ENCODE results near the gene ADAMTS19. TPM values are rescaled to one million over a fixed set of nuclear protein-coding genes. Genes with fewer than 3 reads are reported as not detected.

The ADAMTS19 gene
- total RNA-seq, 1 donor from 2014 or later, result 106 TPM

GRCh38 chr5:129696636-129697035 lies 236.5 kb downstream of the ADAMTS19 start:
- Histone ChIP-seq H3K9me3 (ENCODE audit: control insufficient read depth in 3 of 3, low read length in 3 of 3) (no peaks in the 10 kb centered on the region), H3K36me3 (ENCODE audit: control insufficient read depth in 3 of 3, insufficient read depth in 3 of 3, low read length in 3 of 3) (no peaks in the 10 kb centered on the region), H3K4me1 (ENCODE audit: control insufficient read depth in 3 of 3, insufficient read depth in 3 of 3, low read length in 3 of 3) (no peaks in the 10 kb centered on the region), H3K9ac (ENCODE audit: low read depth in 1 of 3, low read length in 3 of 3) (no peak overlapping the region), H3K4me3 (ENCODE audit: low read length in 3 of 3) (no peak overlapping the region), H3K27ac (ENCODE audit: low read depth, low read length) (no peak overlapping the region), H3K27me3 (ENCODE audit: control insufficient read depth in 3 of 3, insufficient read depth in 3 of 3, low read length in 3 of 3) (no peaks in the 10 kb centered on the region)

- Histone ChIP-seq H3K4me3 (ENCODE audit: low read length in 3 of 3) (no peak overlapping the region), H3K4me1 (ENCODE audit: control insufficient read depth in 3 of 3, insufficient read depth in 3 of 3, low read length in 3 of 3) (no peaks in the 10 kb centered on the region), H3K36me3 (ENCODE audit: control insufficient read depth in 3 of 3, insufficient read depth in 3 of 3, low read length in 3 of 3) (no peaks in the 10 kb centered on the region), H3K27me3 (ENCODE audit: control insufficient read depth in 3 of 3, insufficient read depth in 3 of 3, low read length in 3 of 3) (no peaks in the 10 kb centered on the region), H3K9me3 (ENCODE audit: control insufficient read depth in 3 of 3, low read length in 3 of 3) (no peaks in the 10 kb centered on the region), H3K9ac (ENCODE audit: low read depth in 1 of 3, low read length in 3 of 3) (no peak overlapping the region), H3K27ac (ENCODE audit: low read depth, low read length) (no peak overlapping the region)
Observed at GRCh38 chr5:129698661-129699060, 238.6 kb downstream of the ADAMTS19 start.

GRCh38 chr5:129716235-129716634 lies 256.1 kb downstream of the ADAMTS19 start:
- H3K27ac ChIP-seq (ENCODE audit: low read depth, low read length), result no peak overlapping the region
- H3K4me1 ChIP-seq (ENCODE audit: control insufficient read depth in 3 of 3, insufficient read depth in 3 of 3, low read length in 3 of 3), result no peaks in the 10 kb centered on the region
- no peak overlapping the region for H3K4me3 ChIP-seq (ENCODE audit: low read length in 3 of 3)
- no peaks in the 10 kb centered on the region for H3K9me3 ChIP-seq (ENCODE audit: control insufficient read depth in 3 of 3, low read length in 3 of 3)
- no peaks in the 10 kb centered on the region for H3K27me3 ChIP-seq (ENCODE audit: control insufficient read depth in 3 of 3, insufficient read depth in 3 of 3, low read length in 3 of 3)
- no peak overlapping the region for H3K9ac ChIP-seq (ENCODE audit: low read depth in 1 of 3, low read length in 3 of 3)
- H3K36me3 ChIP-seq (ENCODE audit: control insufficient read depth in 3 of 3, insufficient read depth in 3 of 3, low read length in 3 of 3), result no peaks in the 10 kb centered on the region

GRCh38 chr5:129716651-129717050 lies 256.6 kb downstream of the ADAMTS19 start:
- Histone ChIP-seq H3K36me3 (ENCODE audit: control insufficient read depth in 3 of 3, insufficient read depth in 3 of 3, low read length in 3 of 3) (no peaks in the 10 kb centered on the region), H3K27me3 (ENCODE audit: control insufficient read depth in 3 of 3, insufficient read depth in 3 of 3, low read length in 3 of 3) (no peaks in the 10 kb centered on the region), H3K4me3 (ENCODE audit: low read length in 3 of 3) (no peak overlapping the region), H3K9me3 (ENCODE audit: control insufficient read depth in 3 of 3, low read length in 3 of 3) (no peaks in the 10 kb centered on the region), H3K27ac (ENCODE audit: low read depth, low read length) (no peak overlapping the region), H3K9ac (ENCODE audit: low read depth in 1 of 3, low read length in 3 of 3) (no peak overlapping the region), H3K4me1 (ENCODE audit: control insufficient read depth in 3 of 3, insufficient read depth in 3 of 3, low read length in 3 of 3) (no peaks in the 10 kb centered on the region)

- Histone ChIP-seq H3K27me3 (ENCODE audit: control insufficient read depth in 3 of 3, insufficient read depth in 3 of 3, low read length in 3 of 3) (no peaks in the 10 kb centered on the region), H3K4me3 (ENCODE audit: low read length in 3 of 3) (no peak overlapping the region), H3K4me1 (ENCODE audit: control insufficient read depth in 3 of 3, insufficient read depth in 3 of 3, low read length in 3 of 3) (no peaks in the 10 kb centered on the region), H3K9me3 (ENCODE audit: control insufficient read depth in 3 of 3, low read length in 3 of 3) (no peaks in the 10 kb centered on the region), H3K27ac (ENCODE audit: low read depth, low read length) (no peak overlapping the region), H3K36me3 (ENCODE audit: control insufficient read depth in 3 of 3, insufficient read depth in 3 of 3, low read length in 3 of 3) (no peaks in the 10 kb centered on the region), H3K9ac (ENCODE audit: low read depth in 1 of 3, low read length in 3 of 3) (no peak overlapping the region)
Observed at GRCh38 chr5:129717751-129718310, 257.7 kb downstream of the ADAMTS19 start.

DNA sequence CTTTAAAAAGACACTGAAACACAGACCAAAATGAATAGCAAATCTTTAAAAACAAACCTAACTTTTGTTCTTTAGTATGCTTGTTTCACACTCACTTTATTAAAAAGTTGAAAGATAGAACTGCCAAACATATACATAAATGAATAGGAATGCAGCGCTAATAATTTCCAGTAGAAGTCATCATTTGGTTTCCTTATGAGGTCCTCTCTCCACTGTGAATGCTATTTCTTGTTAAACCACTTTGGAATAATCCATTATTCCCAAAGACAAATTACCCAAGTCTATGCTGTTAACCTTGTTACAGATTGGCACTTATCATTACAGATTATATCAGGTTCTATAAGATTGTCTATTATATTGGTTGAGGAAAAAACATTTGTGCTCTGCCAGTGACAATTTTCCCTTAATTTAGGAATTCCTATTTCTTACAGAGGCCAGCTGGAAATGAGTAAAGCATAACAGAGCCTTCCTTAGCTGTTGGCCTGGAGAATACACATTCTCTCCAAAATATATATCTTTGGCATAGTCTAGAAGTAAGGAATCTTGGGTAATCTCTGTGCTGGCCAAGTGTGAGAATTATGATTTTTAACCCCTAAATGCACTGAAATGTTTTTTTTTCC lies 258.5 kb downstream of the ADAMTS19 start:
- H3K4me1 ChIP-seq (ENCODE audit: control insufficient read depth in 3 of 3, insufficient read depth in 3 of 3, low read length in 3 of 3), result no peaks in the 10 kb centered on the region
- H3K36me3 ChIP-seq (ENCODE audit: control insufficient read depth in 3 of 3, insufficient read depth in 3 of 3, low read length in 3 of 3), result no peaks in the 10 kb centered on the region
- H3K4me3 ChIP-seq (ENCODE audit: low read length in 3 of 3), result no peak overlapping the region
- no peaks in the 10 kb centered on the region for H3K27me3 ChIP-seq (ENCODE audit: control insufficient read depth in 3 of 3, insufficient read depth in 3 of 3, low read length in 3 of 3)
- no peak overlapping the region for H3K27ac ChIP-seq (ENCODE audit: low read depth, low read length)
- H3K9ac ChIP-seq (ENCODE audit: low read depth in 1 of 3, low read length in 3 of 3), result no peak overlapping the region
- H3K9me3 ChIP-seq (ENCODE audit: control insufficient read depth in 3 of 3, low read length in 3 of 3), result no peaks in the 10 kb centered on the region

GRCh38 chr5:129724222-129724621 lies 264.1 kb downstream of the ADAMTS19 start:
- Histone ChIP-seq H3K27ac (ENCODE audit: low read depth, low read length) (no peak overlapping the region), H3K4me1 (ENCODE audit: control insufficient read depth in 3 of 3, insufficient read depth in 3 of 3, low read length in 3 of 3) (no peaks in the 10 kb centered on the region), H3K9ac (ENCODE audit: low read depth in 1 of 3, low read length in 3 of 3) (no peak overlapping the region), H3K9me3 (ENCODE audit: control insufficient read depth in 3 of 3, low read length in 3 of 3) (no peaks in the 10 kb centered on the region), H3K36me3 (ENCODE audit: control insufficient read depth in 3 of 3, insufficient read depth in 3 of 3, low read length in 3 of 3) (no peaks in the 10 kb centered on the region), H3K4me3 (ENCODE audit: low read length in 3 of 3) (no peak overlapping the region), H3K27me3 (ENCODE audit: control insufficient read depth in 3 of 3, insufficient read depth in 3 of 3, low read length in 3 of 3) (no peaks in the 10 kb centered on the region)

DNA sequence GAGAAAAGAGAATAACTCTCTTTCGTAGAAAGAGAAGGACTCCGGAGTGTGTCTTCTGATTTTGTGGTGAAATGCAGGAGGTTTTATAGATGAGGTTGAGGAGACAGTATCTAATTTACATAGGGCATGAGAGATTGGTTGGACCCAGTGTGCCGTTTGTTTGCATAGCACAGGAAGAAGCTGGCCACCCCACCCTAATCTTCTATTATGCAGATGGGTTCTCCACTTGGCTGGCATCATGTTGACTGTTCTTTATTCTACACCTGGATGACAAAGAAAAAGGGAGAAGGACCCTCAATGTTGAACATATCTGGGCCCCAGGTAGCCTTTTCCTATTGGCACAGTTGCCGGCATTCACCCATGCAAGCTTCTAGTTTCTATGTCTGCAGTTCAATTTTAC lies 264.5 kb downstream of the ADAMTS19 start:
- Histone ChIP-seq H3K36me3 (ENCODE audit: control insufficient read depth in 3 of 3, insufficient read depth in 3 of 3, low read length in 3 of 3) (no peaks in the 10 kb centered on the region), H3K9me3 (ENCODE audit: control insufficient read depth in 3 of 3, low read length in 3 of 3) (no peaks in the 10 kb centered on the region), H3K27ac (ENCODE audit: low read depth, low read length) (no peak overlapping the region), H3K27me3 (ENCODE audit: control insufficient read depth in 3 of 3, insufficient read depth in 3 of 3, low read length in 3 of 3) (no peaks in the 10 kb centered on the region), H3K4me3 (ENCODE audit: low read length in 3 of 3) (no peak overlapping the region), H3K9ac (ENCODE audit: low read depth in 1 of 3, low read length in 3 of 3) (no peak overlapping the region), H3K4me1 (ENCODE audit: control insufficient read depth in 3 of 3, insufficient read depth in 3 of 3, low read length in 3 of 3) (no peaks in the 10 kb centered on the region)

DNA sequence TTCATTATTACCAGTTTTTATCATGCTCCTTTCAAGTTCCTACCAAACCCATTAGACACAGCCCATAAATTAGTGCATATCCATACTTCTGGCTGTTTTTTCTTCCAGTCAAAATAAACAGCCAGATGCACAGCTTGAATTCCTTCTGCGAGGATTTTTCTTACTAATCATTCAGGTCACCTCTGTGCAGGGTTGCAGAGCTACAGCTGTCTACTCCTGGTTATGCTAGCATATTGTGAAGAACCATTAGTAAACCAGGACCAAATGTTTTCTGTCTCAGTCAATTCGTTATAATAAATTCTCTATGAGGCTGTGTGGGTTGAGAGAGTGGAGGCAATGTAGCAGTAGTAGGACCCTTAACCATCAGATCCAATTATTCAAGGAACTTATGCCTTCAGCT lies 279.7 kb downstream of the ADAMTS19 start:
- H3K36me3 ChIP-seq (ENCODE audit: control insufficient read depth in 3 of 3, insufficient read depth in 3 of 3, low read length in 3 of 3), result no peaks in the 10 kb centered on the region
- no peaks in the 10 kb centered on the region for H3K9me3 ChIP-seq (ENCODE audit: control insufficient read depth in 3 of 3, low read length in 3 of 3)
- no peak overlapping the region for H3K4me3 ChIP-seq (ENCODE audit: low read length in 3 of 3)
- no peaks in the 10 kb centered on the region for H3K27me3 ChIP-seq (ENCODE audit: control insufficient read depth in 3 of 3, insufficient read depth in 3 of 3, low read length in 3 of 3)
- no peak overlapping the region for H3K9ac ChIP-seq (ENCODE audit: low read depth in 1 of 3, low read length in 3 of 3)
- no peak overlapping the region for H3K27ac ChIP-seq (ENCODE audit: low read depth, low read length)
- H3K4me1 ChIP-seq (ENCODE audit: control insufficient read depth in 3 of 3, insufficient read depth in 3 of 3, low read length in 3 of 3), result no peaks in the 10 kb centered on the region

DNA sequence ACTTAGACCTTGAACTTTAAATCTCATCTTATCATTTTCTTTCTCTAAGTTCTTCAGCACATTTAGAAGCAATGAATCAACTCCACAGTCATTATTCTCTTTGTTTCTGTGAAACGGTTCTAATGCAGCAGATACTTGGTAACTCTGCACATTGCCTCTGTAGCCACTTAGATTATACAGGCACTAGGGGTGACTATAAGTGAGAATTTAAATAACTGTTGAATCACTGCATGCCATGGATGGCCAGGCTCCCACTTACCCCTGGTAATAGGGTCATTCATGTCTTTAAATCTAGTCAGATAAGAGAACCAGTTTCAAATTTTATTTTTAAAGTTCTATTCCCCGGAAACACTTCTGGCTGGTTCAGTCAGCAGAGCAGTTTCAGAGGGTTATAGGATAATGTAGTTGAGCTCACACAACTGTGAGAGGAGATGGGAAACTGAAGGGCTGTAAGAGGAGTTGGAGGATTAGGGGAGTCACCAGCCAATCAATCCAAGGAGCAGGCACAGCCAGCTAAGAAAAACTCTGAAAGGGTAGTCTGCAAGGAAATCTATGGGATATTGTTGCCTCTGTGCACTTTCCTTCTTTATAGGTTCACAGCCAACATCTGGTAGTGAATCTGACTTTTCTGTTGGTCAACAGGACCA lies 283.6 kb downstream of the ADAMTS19 start:
- no peaks in the 10 kb centered on the region for H3K4me1 ChIP-seq (ENCODE audit: control insufficient read depth in 3 of 3, insufficient read depth in 3 of 3, low read length in 3 of 3)
- no peaks in the 10 kb centered on the region for H3K36me3 ChIP-seq (ENCODE audit: control insufficient read depth in 3 of 3, insufficient read depth in 3 of 3, low read length in 3 of 3)
- H3K27me3 ChIP-seq (ENCODE audit: control insufficient read depth in 3 of 3, insufficient read depth in 3 of 3, low read length in 3 of 3), result no peaks in the 10 kb centered on the region
- H3K9me3 ChIP-seq (ENCODE audit: control insufficient read depth in 3 of 3, low read length in 3 of 3), result no peaks in the 10 kb centered on the region
- H3K27ac ChIP-seq (ENCODE audit: low read depth, low read length), result no peak overlapping the region
- no peak overlapping the region for H3K9ac ChIP-seq (ENCODE audit: low read depth in 1 of 3, low read length in 3 of 3)
- H3K4me3 ChIP-seq (ENCODE audit: low read length in 3 of 3), result no peak overlapping the region
